ENCODE results near the gene RNF8.
A peak's percentile ranks its signal among the peaks of the same experiment; 100 is the strongest.
"Not testable (repeated sequence)": the region's sequence is repeated elsewhere in the genome, so short reads cannot be mapped to it uniquely, and the experiment has no call there.

The RNF8 gene

DNA sequence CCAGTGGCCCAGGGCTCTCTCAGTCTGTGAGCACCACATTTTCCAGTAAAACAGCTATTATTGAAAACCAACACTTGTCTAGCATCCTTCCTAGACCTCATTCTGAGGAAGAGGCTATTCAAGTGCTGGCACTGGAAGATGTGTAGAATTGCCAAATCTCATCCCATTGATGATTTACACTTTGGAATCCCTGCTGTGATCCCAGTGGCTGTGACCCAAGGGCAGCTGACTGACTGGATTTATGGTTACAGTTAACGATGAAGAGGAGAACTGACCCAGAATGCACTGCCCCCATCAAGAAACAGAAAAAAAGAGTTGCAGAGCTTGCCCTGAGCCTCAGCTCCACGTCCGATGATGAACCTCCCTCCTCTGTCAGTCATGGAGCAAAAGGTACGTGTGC, 81.6 kb downstream of the RNF8 start:
- FAIRE-seq (no peak), DNase-seq (ENCODE audit: insufficient read length, low spot score) (no peak)
- TF ChIP-seq CTCF (IDR thresholded peaks at IDR 0.05; ENCODE audit: insufficient read depth, missing control alignments) = no peak

DNA sequence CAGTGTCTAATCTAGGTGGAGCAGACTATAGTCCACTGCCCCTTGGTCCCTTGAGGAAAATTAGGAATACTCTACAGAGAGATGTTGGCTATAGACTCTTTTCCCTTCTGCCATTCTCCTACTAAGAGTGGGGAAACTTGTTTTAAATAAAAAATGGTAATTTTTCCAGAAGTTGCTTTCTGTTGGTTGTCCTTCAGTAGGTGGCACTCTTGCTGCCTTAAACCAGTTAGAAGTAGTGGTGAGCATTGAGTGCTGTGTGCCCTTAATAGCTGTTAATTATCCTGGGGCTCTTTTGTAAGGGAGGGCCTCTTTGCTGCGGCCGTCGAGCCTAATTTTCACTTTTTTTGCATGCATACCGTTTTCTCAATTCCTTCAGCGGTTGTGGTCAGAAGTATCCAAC, 82.0 kb downstream of the RNF8 start:
- FAIRE-seq (no peak), DNase-seq (ENCODE audit: insufficient read length, low spot score) (no peak)
- peak; percentile 36 for TF ChIP-seq CTCF (IDR thresholded peaks at IDR 0.05; ENCODE audit: insufficient read depth, missing control alignments)

- FAIRE-seq (no peak), DNase-seq (ENCODE audit: insufficient read length, low spot score) (no peak)
- TF ChIP-seq CTCF (IDR thresholded peaks at IDR 0.05; ENCODE audit: insufficient read depth, missing control alignments) = no peak
Measured at GRCh38 chr6:37438930-37439329, 85.1 kb downstream of the RNF8 start.

GRCh38 chr6:37441651-37442050, 87.9 kb downstream of the RNF8 start:
- no peak for FAIRE-seq
- TF ChIP-seq CTCF (IDR thresholded peaks at IDR 0.05; ENCODE audit: insufficient read depth, missing control alignments) = no peak

DNA sequence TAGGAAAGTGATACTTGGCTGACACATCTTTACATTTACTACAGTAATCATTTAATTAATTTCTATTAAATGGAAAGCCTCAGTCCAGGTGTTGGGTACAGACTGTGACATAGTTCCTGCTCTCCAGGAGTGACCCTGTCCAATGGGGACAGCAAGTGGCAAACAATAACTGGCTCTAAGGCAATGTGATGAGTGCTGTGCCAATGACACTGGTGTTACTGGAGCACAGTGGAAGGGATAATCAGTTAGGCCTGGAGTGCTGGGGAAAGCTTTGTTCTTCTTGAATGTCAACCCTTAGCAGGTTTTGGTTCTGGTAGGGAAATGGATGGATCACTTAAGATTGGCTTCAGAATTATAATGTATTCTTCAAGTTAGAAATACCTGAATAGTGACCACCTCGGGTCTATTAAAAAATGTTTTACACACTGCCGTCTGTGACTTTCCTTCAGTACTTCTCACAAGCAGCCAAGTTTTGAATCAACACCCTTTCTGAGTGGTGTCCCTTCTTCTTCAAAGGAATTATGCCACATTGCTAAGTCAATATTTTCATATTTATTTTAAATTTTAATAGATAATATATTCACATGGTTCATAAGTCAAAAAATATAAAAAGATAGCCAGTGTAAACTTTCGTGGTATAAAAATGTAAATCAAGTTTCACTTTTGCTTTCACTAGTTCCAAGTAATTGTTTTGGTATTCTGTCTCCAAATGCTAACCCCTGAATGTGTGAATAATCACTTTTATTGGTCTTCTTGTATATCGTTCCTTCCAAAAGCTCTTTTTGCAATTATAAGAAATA, 88.8 kb downstream of the RNF8 start:
- DNase-seq (ENCODE audit: insufficient read length, low spot score) = no peak
- TF ChIP-seq CTCF (IDR thresholded peaks at IDR 0.05; ENCODE audit: insufficient read depth, missing control alignments) = no peak
- no peak for FAIRE-seq

More at GRCh38 chr6:37441651-37442050, 87.9 kb downstream of the RNF8 start:
- no peak for DNase-seq (ENCODE audit: insufficient read length, low spot score)

GRCh38 chr6:37443216-37443542, 89.4 kb downstream of the RNF8 start:
- not testable (repeated sequence) for FAIRE-seq; DNase-seq (ENCODE audit: insufficient read length, low spot score)
